AG08396 (cell line): ENCODE measurements around the gene CCDC74B.
"Not testable (repeated sequence)": the region's sequence is repeated elsewhere in the genome, so short reads cannot be mapped to it uniquely, and the experiment has no call there.

Experiments used
- DNase-seq: peaks from one replicate; pipeline ENCODE4 v3.0.0; 2012; ENCODE audit warnings: low spot score, mixed read lengths

CCDC74B gene

DNA sequence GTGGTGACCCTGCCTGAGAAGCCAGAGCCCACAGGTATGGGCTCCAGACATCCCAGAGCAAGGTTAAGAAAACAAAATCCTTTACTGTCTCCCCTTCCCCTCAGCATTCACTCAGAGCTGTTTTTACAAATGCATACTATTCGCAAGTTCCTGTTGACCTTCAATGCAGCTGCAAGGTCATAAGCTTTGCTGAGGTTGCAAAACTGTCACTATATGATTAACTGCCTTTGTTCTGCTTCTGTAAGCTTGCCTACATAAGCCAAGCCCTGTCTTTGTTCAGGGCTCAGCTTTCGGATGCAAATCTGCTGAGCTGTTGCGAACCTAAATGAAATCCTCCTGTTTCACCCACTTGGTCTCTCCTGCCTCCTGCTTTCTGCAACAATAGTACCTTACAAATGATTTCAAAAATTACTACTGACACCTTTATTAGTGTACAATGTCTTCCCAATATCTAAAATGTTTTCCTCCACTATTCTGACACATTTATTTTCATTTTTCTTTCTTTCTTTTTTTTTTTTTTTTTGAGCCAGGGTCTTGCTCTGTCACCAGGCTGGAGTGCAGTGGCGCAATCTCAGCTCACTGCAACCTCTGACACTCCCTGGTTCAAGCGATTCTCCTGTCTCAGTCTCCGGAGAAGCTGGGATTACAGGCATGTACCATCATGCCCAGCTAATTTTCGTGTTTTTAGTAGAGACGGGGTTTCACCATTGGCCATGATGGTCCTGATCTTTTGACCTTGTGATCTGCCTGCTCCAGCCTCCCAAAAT lies 42.1 kb downstream of the CCDC74B start:
- not testable (repeated sequence) for DNase-seq
